ENCODE data around the gene CLIC1. TPM values are rescaled to one million over a fixed set of nuclear protein-coding genes. Genes with fewer than 3 reads are reported as not detected.

CLIC1 gene
- total RNA-seq, 6 donors from 2014 or later = 138 to 497 (median 277) TPM

DNA sequence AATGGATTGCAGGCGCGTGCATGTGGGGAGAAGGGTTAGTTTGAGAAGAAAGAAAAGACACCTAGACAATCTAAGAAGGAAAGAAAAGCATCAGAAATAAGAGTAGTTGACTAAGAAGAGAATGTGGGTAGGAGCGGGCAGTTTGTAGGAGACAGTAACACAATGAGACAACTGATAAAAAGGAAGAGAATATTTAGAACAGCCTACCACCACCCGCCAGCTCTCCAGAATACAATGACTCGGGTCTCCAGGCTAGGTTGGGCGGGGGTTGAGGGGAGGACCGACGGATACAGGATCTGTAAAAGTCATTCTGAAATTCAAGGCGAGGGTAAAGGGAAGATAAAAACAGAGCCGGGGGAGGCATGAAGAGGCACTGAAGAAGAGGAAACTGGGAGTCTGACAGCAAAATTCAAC is 33.9 kb downstream of the CLIC1 start:
- no peak for DNase-seq
- peaks cover 21 to 35% (median 23%) of the 10 kb centered on the region in 4 donors for H3K4me1 ChIP-seq
- ATAC-seq (ENCODE audit: low FRiP score in 2 of 2) = peak; percentile 8 to 13
- 1% methylated on average over 10 of the region's 10 CpGs for WGBS, 2 donors
- H3K27me3 ChIP-seq = no peaks in the 10 kb centered on the region
- TF ChIP-seq POLR2A (IDR thresholded peaks at IDR 0.05) = no peak
- TF ChIP-seq POLR2AphosphoS5 (IDR thresholded peaks at IDR 0.05) = no peak
- TF ChIP-seq CTCF (IDR thresholded peaks at IDR 0.05) = no peak
- peaks cover 0 to 30% (median 12%) of the 10 kb centered on the region in 4 donors for H3K36me3 ChIP-seq
- H3K4me3 ChIP-seq = peak overlapping the region; percentile 64 to 75 (median 73)
- peak overlapping the region; percentile 97 to 99 (median 98) for H3K27ac ChIP-seq
- H3K9me3 ChIP-seq = no peaks in the 10 kb centered on the region

GRCh38 chr6:31701666-31702404 is 34.5 kb downstream of the CLIC1 start:
- Histone ChIP-seq H3K9me3 (no peaks in the 10 kb centered on the region), H3K27me3 (no peaks in the 10 kb centered on the region), H3K4me1 (peaks cover 21 to 35% (median 23%) of the 10 kb centered on the region in 4 donors), H3K4me3 (peak overlapping the region in 3 of 4 donors; percentile 64 to 74 (median 72)), H3K36me3 (peaks cover 0 to 33% (median 13%) of the 10 kb centered on the region in 4 donors), H3K27ac (peak overlapping the region; percentile 97 to 99 (median 98))
- DNase-seq (no peak), ATAC-seq (ENCODE audit: low FRiP score in 2 of 2) (no peak)
- no peak for TF ChIP-seq POLR2AphosphoS5 (IDR thresholded peaks at IDR 0.05)
- TF ChIP-seq EP300 (IDR thresholded peaks at IDR 0.05) = no peak
- no peak for TF ChIP-seq POLR2A (IDR thresholded peaks at IDR 0.05)
- TF ChIP-seq CTCF (IDR thresholded peaks at IDR 0.05) = no peak
- 27% methylated on average over 6 to 7 of the region's 7 CpGs for WGBS, 2 donors

GRCh38 chr6:31700740-31701401 is 35.5 kb downstream of the CLIC1 start:
- H3K27me3 ChIP-seq = no peaks in the 10 kb centered on the region
- H3K9me3 ChIP-seq = no peaks in the 10 kb centered on the region
- ATAC-seq (ENCODE audit: low FRiP score in 2 of 2) = no peak
- peak overlapping the region in 1 of 4 donors; percentile 64 for H3K4me3 ChIP-seq
- peak overlapping the region in 1 of 4 donors; percentile 99 for H3K27ac ChIP-seq
- H3K4me1 ChIP-seq = peaks cover 21 to 35% (median 23%) of the 10 kb centered on the region in 4 donors
- DNase-seq = no peak
- WGBS, 2 donors = 76 to 85% methylated on average over 5 of the region's 5 CpGs
- TF ChIP-seq POLR2AphosphoS5 (IDR thresholded peaks at IDR 0.05) (no peak), CTCF (IDR thresholded peaks at IDR 0.05) (no peak), POLR2A (IDR thresholded peaks at IDR 0.05) (no peak), EP300 (IDR thresholded peaks at IDR 0.05) (no peak)
- peaks cover 0 to 43% (median 20%) of the 10 kb centered on the region in 4 donors for H3K36me3 ChIP-seq

GRCh38 chr6:31697555-31697954 is 38.8 kb downstream of the CLIC1 start:
- ATAC-seq (ENCODE audit: low FRiP score in 2 of 2) (no peak), DNase-seq (no peak)
- H3K27me3 ChIP-seq = no peaks in the 10 kb centered on the region
- peaks cover 9 to 75% (median 48%) of the 10 kb centered on the region in 4 donors for H3K36me3 ChIP-seq
- TF ChIP-seq EP300 (IDR thresholded peaks at IDR 0.05) = no peak
- TF ChIP-seq POLR2AphosphoS5 (IDR thresholded peaks at IDR 0.05) = no peak
- no peak for TF ChIP-seq POLR2A (IDR thresholded peaks at IDR 0.05)
- TF ChIP-seq CTCF (IDR thresholded peaks at IDR 0.05) = no peak
- H3K4me1 ChIP-seq = peaks cover 15 to 28% (median 18%) of the 10 kb centered on the region in 4 donors
- H3K9me3 ChIP-seq = no peaks in the 10 kb centered on the region
- H3K4me3 ChIP-seq = no peak overlapping the region
- H3K27ac ChIP-seq = no peak overlapping the region
- WGBS, 2 donors = 43 to 57% methylated on average over 3 of the region's 3 CpGs
